ENCODE data around the gene VPS33B.

VPS33B gene

DNA sequence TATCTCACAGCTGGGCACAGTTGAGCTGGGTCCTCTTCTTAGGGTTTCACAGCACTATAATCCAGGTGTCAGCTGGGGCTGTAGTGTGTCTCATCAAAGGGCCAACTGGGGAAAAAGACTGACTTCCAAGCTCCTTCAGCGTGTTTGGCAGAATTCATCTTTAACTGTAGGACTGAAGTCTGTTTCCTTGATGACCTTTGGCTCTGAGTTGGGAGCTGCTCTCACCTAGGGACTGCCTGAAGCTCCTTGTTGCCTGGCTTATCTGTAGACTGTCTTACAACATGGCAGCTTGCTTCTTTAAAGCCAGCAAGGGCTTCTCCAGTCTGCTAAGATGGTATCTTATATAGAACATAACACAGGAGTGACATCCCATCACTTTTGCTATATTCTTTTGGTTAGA, 5.3 kb upstream of the VPS33B start:
- no peak for DNase-seq

DNA sequence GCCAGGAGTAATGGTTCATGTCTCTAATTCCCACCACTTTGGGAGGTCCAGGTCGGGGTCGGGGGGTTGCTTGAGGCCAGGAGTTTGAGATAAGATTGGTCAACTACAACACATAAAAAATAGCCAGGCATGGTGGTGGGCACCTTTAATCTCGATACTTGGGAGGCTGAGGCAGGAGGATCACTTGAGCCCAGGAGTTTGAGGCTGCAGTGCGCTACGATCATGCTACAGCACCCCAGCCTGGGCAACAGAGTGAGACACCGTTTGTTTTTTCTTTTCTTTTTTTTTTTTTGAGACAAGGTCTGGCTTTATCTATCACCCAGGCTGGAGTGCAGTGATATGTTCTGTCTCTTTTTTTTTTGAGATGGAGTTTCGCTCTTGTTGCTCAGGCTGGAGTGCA, 1.3 kb upstream of the VPS33B start:
- DNase-seq, result no peak

DNA sequence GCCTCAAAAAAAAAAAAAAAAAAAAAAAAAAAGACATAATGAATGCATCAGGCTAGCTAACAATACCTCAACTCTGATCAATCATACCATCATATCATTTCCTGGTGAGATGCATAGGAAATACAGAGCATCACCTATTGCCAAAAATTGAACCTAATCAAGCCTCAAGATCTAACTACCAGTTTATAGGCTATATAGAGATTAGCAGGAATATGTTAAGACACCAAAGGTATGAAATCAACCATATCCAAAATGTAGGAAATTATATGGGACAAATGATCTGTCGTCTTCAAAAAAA, 387 bp upstream of the VPS33B start:
- DNase-seq, result no peak

DNA sequence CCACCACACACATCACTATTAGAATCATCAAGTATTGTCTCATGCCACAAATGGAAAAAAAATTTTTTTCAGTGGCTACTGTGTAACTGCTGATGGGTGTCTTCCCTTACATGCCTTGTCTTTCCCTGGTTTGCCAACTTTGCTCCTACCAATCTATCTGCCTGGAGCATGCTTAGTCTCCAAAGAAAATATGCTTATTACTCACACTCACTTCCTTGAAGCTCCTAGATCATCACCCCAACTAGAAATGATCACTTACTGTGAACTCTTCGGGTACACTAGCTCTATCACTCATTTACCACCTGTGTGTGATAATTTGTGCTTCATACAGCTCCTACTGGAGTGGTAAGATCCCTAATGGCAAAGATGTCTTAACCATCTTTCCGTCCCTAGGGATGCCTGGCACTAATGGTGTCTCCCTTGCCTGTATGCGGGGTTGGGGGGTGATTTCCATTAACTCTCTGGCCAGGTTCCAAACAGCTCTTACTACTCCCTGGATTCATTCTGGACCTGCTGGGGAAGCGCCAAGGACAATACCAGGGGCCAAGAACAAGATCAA, 799 bp downstream of the VPS33B start:
- DNase-seq, result peak; percentile 49

DNA sequence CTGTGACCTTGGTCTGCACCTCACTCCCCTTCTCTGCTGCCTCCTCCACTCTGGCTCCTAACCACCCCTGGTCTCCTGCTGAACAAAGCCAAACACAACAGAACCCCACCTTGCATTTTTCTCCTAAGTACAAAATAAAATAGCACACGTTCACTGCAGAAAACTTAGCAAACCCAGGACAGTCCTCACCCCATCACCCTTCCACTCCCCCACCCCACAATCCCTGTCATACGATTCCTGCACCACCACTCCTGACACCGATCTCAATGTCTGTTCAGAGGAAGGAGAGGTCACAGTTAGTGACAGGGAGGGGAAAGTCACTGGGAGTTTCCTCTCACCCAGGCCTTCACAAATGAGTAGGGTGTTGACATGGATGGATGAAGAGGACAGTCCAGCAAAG, 4.2 kb downstream of the VPS33B start:
- DNase-seq, result no peak

DNA sequence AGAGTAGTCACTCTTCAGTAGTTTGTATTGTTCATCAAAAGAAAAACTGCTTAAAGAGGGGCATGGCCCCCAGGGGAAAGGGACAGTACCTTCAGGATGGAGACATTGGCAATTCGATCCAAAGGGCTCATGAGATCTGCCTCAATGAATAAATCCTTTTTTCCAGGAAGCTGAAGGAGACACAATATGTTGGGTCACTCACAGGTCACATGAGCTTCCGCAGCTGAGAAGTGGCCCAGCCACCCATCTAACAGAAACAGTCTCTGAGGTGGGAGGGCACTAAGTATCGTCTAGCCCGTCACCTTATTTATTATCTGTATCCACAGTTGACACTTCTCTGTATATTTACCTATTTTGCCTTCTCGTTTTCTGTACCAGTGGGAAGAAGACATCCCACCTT, 4.7 kb downstream of the VPS33B start:
- no peak for DNase-seq

DNA sequence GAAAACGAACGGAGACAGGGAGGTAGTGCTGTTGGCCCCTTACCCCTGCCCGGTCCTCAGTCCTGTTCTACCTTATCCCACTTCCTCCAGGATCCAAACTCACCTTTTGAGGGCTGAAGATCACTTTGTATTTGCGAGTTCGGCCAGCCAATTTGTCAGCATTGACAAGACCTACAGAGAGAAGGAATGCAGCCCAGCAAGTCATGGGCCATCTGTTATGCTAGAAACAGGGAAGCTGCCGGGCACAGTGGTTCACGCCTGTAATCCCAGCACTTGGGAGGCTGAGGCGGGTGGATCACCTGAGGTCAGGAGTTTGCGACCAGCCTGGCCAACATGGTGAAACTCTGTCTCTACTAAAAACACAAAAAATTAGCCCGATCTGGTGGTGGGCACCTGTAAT, 8.7 kb downstream of the VPS33B start:
- peak; percentile 15 for DNase-seq

DNA sequence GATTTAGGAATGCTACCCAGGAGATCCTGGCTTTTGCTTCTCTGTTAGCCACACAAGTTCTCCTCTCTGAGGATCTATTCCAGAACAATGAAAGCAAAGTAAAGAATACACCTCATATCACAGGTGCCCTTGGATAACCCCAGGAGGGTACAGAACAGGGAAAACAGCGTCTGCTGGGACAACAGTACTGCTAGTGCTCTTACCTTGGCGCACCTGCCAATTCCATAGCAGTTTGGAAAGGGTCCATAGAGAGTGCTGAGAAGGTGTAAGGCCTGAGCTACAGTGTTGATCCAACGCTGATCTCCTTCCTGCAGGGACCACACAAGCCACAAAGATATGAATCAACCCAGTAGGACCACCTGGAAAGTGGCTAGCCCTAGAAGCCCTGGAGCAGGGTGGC, 15.1 kb downstream of the VPS33B start:
- DNase-seq, result no peak

DNA sequence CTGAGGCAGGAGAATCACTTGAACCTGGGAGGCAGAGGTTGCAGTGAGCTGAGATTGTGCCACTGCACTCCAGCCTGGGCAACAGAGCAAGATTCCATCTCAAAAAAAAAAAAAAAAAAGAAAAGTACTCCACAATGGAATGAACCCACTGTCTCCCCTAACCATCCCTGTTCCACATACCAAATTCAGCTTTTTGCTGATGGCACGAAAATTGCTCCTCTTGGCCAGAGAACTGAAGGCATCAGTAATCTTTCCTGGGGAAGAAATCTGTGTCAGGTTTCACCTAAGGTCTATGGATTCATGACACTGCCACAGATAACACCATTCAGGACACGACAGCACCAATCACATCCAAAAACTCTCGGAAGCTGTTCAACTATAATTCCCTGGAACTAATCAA, 21.2 kb downstream of the VPS33B start:
- no peak for DNase-seq

DNA sequence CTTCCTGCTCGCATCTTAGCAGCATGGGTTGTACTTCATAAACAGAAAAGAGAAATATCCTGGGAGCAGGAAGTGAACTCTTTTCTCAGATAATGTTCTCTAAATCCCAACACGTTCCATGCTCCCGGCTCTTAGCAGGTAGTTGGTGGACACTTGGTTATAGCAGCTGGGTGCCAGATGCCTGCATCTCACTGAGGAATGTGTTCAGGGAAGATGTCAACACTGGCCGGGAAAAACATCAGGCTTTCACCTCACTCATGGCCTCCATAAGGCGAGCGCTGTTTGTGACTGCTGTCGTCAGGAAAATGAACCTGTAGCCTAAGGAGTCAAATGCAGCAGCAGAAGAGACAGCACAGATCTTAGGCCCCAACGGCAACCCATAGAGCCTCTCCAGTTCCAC, 23.7 kb downstream of the VPS33B start:
- DNase-seq, result no peak

DNA sequence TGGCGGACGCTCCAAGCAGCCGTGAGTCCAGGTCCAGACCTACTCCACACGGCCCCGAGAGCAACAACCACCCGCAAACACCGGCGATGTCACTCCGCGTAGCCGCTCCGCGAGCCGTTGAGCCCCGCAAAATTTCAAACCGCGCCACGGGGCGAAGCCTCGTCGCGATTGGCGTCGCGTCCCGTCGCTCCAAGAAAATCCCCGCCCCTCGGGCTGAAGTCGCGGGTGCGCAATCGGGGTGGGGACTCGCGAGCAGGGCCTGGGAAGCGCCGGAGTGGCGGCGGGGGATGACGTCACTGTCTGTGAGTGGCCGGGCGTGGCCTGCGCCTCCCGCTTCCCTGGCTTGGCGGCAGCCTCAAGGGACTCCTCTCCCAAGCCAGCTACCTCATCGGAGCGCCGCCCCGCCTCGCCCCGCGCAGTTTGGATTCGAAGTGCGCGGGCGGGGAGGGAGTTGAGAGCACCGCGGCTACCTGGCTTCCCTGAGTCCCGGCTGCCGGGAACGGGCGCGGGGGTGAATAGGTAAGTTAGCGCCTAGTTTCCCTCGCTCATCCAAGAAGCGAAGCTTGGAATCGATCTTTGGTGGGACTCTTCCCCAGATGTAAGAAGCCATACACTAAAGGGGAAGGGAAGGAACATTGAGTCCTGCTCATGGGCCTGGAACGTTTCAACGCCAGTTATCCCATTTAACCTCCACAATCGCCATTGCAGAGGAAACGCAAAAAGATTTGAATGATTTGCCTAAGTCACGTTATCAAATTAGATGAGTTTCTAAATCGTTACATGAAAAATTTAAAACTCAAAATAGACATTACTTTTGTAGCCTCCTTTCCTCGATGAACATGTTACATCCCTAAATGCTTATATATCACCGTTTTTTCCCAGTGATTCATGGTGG, 27.7 kb downstream of the VPS33B start, which contains the start of gene PRC1:
Gene PRC1, minus strand, starts transcription at position 119 of the 895 bp plus-strand sequence. Its CDS starts 118 bp downstream, at position 1.
- peak; percentile 99 for DNase-seq

DNA sequence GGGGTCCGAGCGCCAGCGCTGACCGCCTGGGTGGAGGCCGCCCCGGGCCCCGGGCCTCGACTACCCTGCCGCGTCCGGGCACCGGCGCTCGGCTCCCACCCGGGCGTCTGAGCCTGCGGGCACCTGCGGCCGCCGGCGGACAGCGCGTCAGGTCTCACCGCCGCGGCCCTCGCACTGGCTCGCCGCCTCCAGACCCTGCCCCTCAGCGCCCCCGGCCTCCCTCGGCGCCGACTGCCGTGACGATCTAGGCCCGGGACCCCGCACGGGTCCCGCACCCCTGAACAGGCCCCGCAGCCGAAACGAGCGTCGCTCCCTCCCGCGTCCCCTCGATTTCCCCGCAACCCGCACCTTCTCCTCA, 28.4 kb downstream of the VPS33B start:
- DNase-seq, result peak; percentile 47

DNA sequence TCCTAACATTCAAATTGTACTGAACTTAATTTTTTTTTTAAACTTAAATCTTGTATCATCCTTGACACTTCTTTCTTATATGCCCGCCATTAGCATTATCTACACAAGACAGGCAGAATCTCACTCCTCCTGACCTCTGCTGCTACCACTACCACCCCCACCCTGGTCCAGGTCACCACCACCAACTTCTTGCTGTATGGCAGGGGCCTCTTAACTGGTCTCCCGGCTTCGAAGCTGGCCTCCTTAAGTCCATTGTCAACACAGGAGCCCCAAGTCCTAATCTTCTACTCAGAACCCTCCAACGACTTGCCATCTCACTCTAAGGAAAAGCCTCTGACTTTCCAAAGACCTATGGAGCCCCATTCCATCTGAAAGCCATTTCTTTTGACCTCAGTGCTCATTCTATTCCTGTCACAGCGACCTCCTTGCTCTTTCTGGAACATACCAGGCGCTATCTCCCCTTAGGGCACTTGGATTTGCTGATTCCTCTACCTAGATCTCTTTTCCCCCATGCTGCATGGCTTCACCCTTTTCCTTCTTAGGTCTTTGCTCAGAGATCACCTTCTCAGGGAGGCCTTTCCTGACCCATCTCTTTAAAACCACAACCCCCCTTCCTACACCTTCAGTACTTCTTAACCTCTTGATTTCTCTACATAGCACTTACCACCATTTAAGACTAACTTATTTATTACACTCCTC, 30.7 kb downstream of the VPS33B start:
- DNase-seq, result peak; percentile 13

DNA sequence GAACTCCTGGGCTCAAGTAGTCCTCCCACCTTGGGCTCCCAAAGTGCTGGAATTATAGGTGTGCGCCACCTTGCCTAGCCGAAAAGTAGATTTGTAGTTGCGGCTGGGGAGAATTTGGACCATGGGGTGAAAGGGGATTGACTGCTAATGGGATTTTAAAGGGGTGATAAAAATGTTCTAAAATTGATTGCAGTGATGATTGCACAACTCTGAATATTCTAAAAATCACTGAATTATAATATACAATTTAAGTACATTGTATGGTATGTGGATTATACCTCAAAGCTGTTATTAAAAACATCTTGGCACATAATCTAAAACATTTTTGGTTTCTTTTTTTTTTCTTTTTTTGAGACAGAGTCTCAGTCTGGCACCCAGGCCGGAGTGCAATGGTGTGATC, 31.9 kb downstream of the VPS33B start:
- DNase-seq, result no peak

DNA sequence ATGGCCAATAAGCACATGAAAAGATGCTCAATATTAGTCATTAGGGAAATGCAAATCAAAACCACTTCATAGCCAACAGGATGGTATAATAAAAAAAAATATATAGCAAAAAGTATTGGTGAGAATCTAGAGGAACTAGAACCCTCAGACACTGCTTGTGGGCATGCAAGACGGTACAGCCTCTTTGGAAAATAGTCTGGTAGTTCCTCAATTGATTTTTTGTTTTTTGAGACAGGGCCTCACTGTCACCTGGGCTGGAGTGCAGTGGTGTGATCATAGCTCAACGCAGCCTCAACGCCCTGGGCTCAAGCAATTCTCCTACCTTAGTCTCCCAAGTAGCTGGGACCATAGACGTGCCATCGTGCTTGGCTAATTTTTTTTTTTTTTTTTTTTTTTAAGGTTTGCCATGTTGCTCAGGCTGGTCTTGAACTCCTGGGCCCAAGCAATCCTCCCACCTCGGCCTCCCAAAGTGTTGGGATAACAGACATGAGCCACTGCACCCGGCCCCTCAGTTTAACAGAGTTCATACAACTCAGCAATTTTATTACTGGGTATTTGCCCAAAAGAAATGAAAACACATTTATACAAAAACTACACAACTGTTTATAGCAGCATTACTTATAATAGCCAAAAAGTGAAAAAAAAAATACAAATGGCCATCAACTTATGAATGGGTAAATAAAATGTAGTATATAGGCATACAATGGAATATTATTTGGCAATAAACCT, 33.2 kb downstream of the VPS33B start:
- DNase-seq, result no peak

DNA sequence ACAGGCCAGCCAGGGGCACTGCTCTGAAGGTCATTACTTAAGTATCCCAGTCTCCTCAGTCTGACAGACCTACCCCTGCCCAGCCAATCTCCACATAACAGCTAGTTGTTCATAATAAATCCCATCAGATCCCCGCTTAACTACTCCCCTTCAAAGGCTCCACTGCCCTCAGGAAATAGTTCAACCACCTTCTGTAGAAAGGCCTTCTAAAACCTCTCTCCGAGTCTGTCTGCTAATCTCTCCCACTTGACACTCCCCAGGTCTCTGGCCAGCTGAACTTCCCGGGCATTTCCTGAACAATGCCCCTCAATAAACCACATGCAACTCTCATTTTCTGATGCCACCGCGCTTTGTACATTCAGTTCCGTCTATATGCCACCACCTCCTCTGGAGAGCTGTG, 34.1 kb downstream of the VPS33B start:
- DNase-seq, result peak; percentile 69

DNA sequence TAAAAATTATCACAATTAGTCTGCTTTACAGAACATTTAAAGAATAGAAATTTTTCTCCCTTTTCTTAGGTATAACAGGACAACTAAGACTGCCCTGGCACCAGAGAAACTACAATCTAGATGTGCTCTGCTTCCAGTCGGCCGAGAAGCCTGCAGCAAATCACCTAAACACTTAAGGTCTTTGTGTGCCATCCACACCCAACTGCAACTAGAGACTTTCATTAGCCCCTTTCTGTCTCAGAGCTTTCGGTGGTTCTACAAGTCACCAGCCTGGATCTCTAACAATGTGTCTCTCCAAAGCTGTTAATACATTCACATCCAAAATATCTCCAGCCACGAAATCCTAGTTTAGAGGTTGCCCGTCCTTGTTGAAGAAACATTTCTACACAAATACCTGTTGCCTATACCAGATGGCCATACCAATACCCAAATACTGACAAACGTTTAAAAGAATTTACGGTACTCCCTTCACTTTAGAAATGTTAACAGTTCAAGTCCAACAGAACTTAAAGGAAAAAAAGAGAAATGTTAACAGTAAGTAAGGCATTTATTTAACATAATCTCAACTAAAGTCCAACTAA, 34.7 kb downstream of the VPS33B start:
- no peak for DNase-seq

DNA sequence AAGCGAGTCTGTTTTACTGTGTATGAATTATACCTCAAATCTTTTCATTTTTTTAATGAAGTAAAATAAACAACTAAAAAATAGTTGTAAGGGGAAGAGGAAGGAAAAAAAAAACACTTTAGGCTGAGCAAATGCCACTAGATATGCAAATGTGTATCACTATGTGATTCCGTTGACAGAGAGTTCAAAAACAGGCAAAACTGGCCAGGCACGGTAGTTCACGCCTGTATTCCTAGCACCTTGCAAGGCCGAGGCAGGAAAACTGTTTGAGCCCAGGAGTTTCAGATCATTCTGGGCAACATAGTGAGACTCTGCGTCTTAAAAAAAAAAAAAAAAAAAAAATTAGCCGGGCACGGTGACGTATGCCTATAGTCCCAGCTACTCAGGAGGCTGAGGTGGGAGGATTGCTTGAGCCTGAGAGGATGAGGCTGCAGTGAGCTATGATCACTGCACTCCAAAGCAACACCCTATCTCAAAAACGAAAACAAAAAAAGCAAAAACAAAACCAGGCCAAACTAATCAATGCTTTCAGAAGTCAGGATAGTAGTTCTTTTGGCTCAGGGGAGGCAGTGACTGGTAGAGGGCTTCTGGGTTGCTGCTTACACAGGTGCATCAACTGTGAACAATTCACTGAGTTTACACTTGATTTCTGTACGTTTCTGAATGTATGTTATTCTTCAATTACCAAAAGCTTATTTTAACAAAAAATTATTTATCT, 35.4 kb downstream of the VPS33B start:
- no peak for DNase-seq

DNA sequence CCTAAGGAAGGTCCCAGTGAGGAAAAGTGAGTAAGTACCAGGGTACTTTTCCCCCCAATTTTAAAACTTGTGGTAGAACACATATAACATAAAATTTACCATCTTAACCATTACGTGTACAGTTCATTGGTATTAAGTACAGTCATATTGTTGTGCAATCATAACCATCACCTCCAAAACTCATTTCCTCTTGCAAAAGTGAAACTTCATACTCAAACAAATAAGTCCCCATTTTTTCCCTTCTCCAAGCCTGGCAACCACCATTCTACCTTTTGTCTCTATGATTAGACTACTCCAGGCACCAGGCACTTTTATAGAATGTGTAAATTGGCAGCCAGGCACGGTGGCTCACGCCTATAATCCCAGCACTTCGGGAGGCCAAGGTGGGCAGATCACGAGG, 40.3 kb downstream of the VPS33B start:
- DNase-seq, result no peak

DNA sequence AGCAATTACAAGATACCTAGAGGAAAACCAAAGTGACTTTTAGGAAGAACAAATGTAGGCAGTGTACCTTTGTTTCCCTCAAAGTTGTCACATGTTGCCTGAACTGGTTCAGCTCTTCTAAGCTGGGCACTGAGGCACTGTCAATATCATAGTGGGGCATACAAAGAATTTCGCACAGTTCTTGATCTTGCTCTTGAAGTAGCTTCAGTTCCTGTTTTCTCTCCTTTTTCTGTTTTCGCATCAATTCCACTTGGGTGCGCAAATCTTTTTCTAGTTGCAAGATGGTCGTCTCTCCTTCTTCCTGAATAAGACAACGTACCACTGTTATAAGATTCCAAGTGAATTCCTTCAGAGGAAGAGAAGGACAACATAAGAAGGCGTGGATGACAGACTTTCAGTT, 40.7 kb downstream of the VPS33B start:
- no peak for DNase-seq

DNA sequence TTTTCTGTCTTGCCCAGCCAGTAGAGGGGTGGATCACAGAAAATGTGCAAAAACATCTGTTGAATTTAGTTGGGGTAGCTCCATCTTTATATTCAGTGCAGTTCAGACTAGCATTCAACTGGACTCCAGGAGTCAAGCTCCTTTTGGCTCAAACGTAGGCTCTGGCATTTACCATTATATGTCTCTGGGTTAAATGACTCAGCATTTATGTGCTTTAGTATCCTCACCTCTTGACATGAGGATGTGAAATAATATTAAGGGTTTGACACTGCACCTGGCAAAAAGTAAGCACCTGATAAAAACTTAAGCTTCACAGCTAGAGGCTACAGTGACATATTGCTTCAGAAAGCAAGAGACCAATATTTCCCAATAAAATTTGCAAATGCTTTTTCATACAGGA, 42.8 kb downstream of the VPS33B start:
- DNase-seq, result no peak

DNA sequence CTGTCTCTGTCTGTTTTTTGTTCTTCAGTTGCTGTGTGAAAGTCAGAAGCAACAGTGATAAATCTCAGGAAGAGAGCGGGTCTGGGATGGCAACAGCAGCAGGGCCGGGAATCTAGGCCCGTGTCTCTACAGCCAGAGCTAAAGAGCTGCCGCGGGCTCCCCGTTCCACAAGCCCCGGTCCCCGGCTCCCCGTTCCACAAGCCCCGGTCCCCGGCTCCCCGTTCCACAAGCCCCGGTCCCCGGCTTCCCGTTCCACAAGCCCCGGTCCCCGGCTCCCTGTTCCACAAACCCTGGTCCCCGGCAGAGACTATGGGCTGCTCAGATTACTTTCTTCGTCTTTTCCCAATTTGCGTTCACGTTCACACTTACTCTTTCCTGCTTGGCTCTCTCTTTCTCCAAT, 48.2 kb downstream of the VPS33B start:
- DNase-seq, result no peak

DNA sequence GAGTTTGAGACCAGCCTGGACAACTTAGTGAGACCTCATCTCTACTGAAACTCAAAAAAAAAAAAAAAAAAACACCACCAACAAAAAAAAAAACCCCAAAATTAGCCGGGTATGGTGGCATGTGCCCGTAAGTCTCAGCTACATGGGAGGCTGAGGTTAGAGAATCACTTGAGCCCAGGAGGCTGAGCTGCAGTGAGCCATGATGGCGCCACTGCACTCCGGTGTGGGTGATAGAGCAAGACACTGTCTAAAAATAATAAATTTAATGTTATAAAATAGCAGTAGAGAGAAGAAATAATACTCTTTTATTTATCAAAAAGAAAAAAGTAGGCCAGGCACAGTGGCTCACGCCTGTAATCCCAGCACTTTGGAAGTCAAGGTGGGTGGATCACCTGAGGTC, 50.3 kb downstream of the VPS33B start:
- DNase-seq, result no peak

All from NCI-H82 (cell line).